ENCODE measurements around the gene ZBED4.
A peak's percentile ranks its signal among the peaks of the same experiment; 100 is the strongest.

Gene ZBED4

GRCh38 chr22:49910229-49911155 is 56.8 kb downstream of the ZBED4 start:
- Mint-ChIP-seq H3K27me3 (no peaks in the 10 kb centered on the region), H3K9me3 (no peaks in the 10 kb centered on the region), H3K4me3 (no peak overlapping the region), H3K36me3 (peaks cover 6% of the 10 kb centered on the region), H3K27ac (no peak overlapping the region), H3K4me1 (peaks cover 3% of the 10 kb centered on the region)

GRCh38 chr22:49911881-49912625 is 58.4 kb downstream of the ZBED4 start:
- peaks cover 11% of the 10 kb centered on the region for H3K4me1 Mint-ChIP-seq
- H3K4me3 Mint-ChIP-seq = no peak overlapping the region
- no peaks in the 10 kb centered on the region for H3K27me3 Mint-ChIP-seq
- no peak overlapping the region for H3K27ac Mint-ChIP-seq
- no peaks in the 10 kb centered on the region for H3K9me3 Mint-ChIP-seq
- peaks cover 5% of the 10 kb centered on the region for H3K36me3 Mint-ChIP-seq

GRCh38 chr22:49913026-49913425 is 59.4 kb downstream of the ZBED4 start:
- Mint-ChIP-seq H3K27ac (no peak overlapping the region), H3K4me1 (peaks cover 14% of the 10 kb centered on the region), H3K4me3 (no peak overlapping the region), H3K27me3 (no peaks in the 10 kb centered on the region), H3K36me3 (no peaks in the 10 kb centered on the region), H3K9me3 (no peaks in the 10 kb centered on the region)

GRCh38 chr22:49913446-49913845 is 59.8 kb downstream of the ZBED4 start:
- no peaks in the 10 kb centered on the region for H3K9me3 Mint-ChIP-seq
- H3K36me3 Mint-ChIP-seq = no peaks in the 10 kb centered on the region
- no peaks in the 10 kb centered on the region for H3K27me3 Mint-ChIP-seq
- peaks cover 14% of the 10 kb centered on the region for H3K4me1 Mint-ChIP-seq
- H3K4me3 Mint-ChIP-seq = no peak overlapping the region
- H3K27ac Mint-ChIP-seq = no peak overlapping the region

- H3K27me3 Mint-ChIP-seq = no peaks in the 10 kb centered on the region
- no peaks in the 10 kb centered on the region for H3K36me3 Mint-ChIP-seq
- H3K9me3 Mint-ChIP-seq = no peaks in the 10 kb centered on the region
- H3K4me3 Mint-ChIP-seq = no peak overlapping the region
- H3K27ac Mint-ChIP-seq = no peak overlapping the region
- H3K4me1 Mint-ChIP-seq = peaks cover 14% of the 10 kb centered on the region
These were observed 60.6 kb downstream of the ZBED4 start for GRCh38 chr22:49914256-49914655.

- Mint-ChIP-seq H3K36me3 (no peaks in the 10 kb centered on the region), H3K27ac (no peak overlapping the region), H3K4me1 (peaks cover 25% of the 10 kb centered on the region), H3K27me3 (no peaks in the 10 kb centered on the region), H3K9me3 (no peaks in the 10 kb centered on the region), H3K4me3 (peak overlapping the region; percentile 11)
These were observed 62.0 kb downstream of the ZBED4 start for GRCh38 chr22:49915610-49916009.

- H3K4me3 Mint-ChIP-seq = peak overlapping the region; percentile 90
- peaks cover 25% of the 10 kb centered on the region for H3K4me1 Mint-ChIP-seq
- no peak overlapping the region for H3K27ac Mint-ChIP-seq
- H3K9me3 Mint-ChIP-seq = no peaks in the 10 kb centered on the region
- no peaks in the 10 kb centered on the region for H3K36me3 Mint-ChIP-seq
- no peaks in the 10 kb centered on the region for H3K27me3 Mint-ChIP-seq
These were observed 63.2 kb downstream of the ZBED4 start for GRCh38 chr22:49916831-49917230.

- Mint-ChIP-seq H3K27ac (peak within 1 kb of the TSS; percentile 51), H3K9me3 (no peaks in the 10 kb centered on the region), H3K4me3 (peak within 1 kb of the TSS; percentile 90), H3K4me1 (peaks cover 28% of the 10 kb centered on the region), H3K36me3 (no peaks in the 10 kb centered on the region), H3K27me3 (no peaks in the 10 kb centered on the region)
These were observed 64.6 kb downstream of the ZBED4 start, which contains the start of the genes ALG12 and CRELD2 for GRCh38 chr22:49917974-49918910. Gene ALG12, minus strand, starts transcription at chr22:49918438. Its CDS starts 4,673 bp downstream, at chr22:49913765. Gene CRELD2, plus strand, starts transcription at chr22:49918634. Its CDS starts 136 bp downstream, at chr22:49918770.

- peaks cover 28% of the 10 kb centered on the region for H3K4me1 Mint-ChIP-seq
- no peaks in the 10 kb centered on the region for H3K36me3 Mint-ChIP-seq
- no peaks in the 10 kb centered on the region for H3K9me3 Mint-ChIP-seq
- H3K4me3 Mint-ChIP-seq = peak overlapping the region; percentile 82
- H3K27ac Mint-ChIP-seq = peak overlapping the region; percentile 41
- H3K27me3 Mint-ChIP-seq = no peaks in the 10 kb centered on the region
These were observed 65.6 kb downstream of the ZBED4 start for GRCh38 chr22:49918911-49919881.

- Mint-ChIP-seq H3K4me1 (peaks cover 35% of the 10 kb centered on the region), H3K4me3 (no peak overlapping the region), H3K27ac (no peak overlapping the region), H3K36me3 (peaks cover 5% of the 10 kb centered on the region), H3K27me3 (no peaks in the 10 kb centered on the region), H3K9me3 (no peaks in the 10 kb centered on the region)
These were observed 67.2 kb downstream of the ZBED4 start for GRCh38 chr22:49920859-49921258.

- no peak overlapping the region for H3K27ac Mint-ChIP-seq
- no peaks in the 10 kb centered on the region for H3K9me3 Mint-ChIP-seq
- peaks cover 5% of the 10 kb centered on the region for H3K36me3 Mint-ChIP-seq
- H3K27me3 Mint-ChIP-seq = no peaks in the 10 kb centered on the region
- peaks cover 35% of the 10 kb centered on the region for H3K4me1 Mint-ChIP-seq
- H3K4me3 Mint-ChIP-seq = peak overlapping the region; percentile 36
These were observed 68.0 kb downstream of the ZBED4 start for GRCh38 chr22:49921508-49922278.

GRCh38 chr22:49922484-49922883 is 68.8 kb downstream of the ZBED4 start:
- no peak overlapping the region for H3K4me3 Mint-ChIP-seq
- no peaks in the 10 kb centered on the region for H3K27me3 Mint-ChIP-seq
- H3K27ac Mint-ChIP-seq = no peak overlapping the region
- no peaks in the 10 kb centered on the region for H3K9me3 Mint-ChIP-seq
- peaks cover 7% of the 10 kb centered on the region for H3K36me3 Mint-ChIP-seq
- peaks cover 36% of the 10 kb centered on the region for H3K4me1 Mint-ChIP-seq

GRCh38 chr22:49922926-49923325 is 69.3 kb downstream of the ZBED4 start:
- Mint-ChIP-seq H3K9me3 (no peaks in the 10 kb centered on the region), H3K27me3 (no peaks in the 10 kb centered on the region), H3K4me1 (peaks cover 36% of the 10 kb centered on the region), H3K36me3 (peaks cover 7% of the 10 kb centered on the region), H3K27ac (no peak overlapping the region), H3K4me3 (no peak overlapping the region)

Measured in activated naive CD4-positive, alpha-beta T cell treated with anti-CD3 and anti-CD28 coated beads, Interleukin-2, amount 50 U/mL, for 24 hours (primary cell).